ENCODE data around the gene LTBP4. TPM values are rescaled to one million over a fixed set of nuclear protein-coding genes. Genes with fewer than 3 reads are reported as not detected.

LTBP4 gene
- total RNA-seq, 1 donor from 2014 or later: 46.9 TPM

- no peak overlapping the region for H2AFZ ChIP-seq (ENCODE audit: low read depth, low read length)
- peaks cover 27% of the 10 kb centered on the region for H3K4me1 ChIP-seq (ENCODE audit: insufficient read depth, low read length)
- H3K9me3 ChIP-seq (ENCODE audit: insufficient read depth, low read depth, low read length): no peaks in the 10 kb centered on the region
- no peak overlapping the region for H3K4me2 ChIP-seq (ENCODE audit: low read length)
- Mint-ChIP-seq H3K27me3 (ENCODE audit: low read depth, unreplicated experiment) (no peaks in the 10 kb centered on the region), H3K9me3 (ENCODE audit: unreplicated experiment) (no peaks in the 10 kb centered on the region), H3K36me3 (ENCODE audit: low read depth, unreplicated experiment) (peaks cover 18% of the 10 kb centered on the region), H3K4me1 (ENCODE audit: low read depth, unreplicated experiment) (peaks cover 9% of the 10 kb centered on the region), H3K27ac (ENCODE audit: unreplicated experiment) (peak overlapping the region; percentile 58), H3K4me3 (ENCODE audit: unreplicated experiment) (no peak overlapping the region)
- no peak for FAIRE-seq
- H3K79me2 ChIP-seq (ENCODE audit: insufficient read depth, low read length): no peaks in the 10 kb centered on the region
- H3K36me3 ChIP-seq (ENCODE audit: insufficient read depth, low read length): peaks cover 4% of the 10 kb centered on the region
- no peak overlapping the region for H3K4me3 ChIP-seq (ENCODE audit: insufficient read depth, low read depth, low read length)
- H3K9ac ChIP-seq (ENCODE audit: low read length): no peak overlapping the region
- no peak for DNase-seq (ENCODE audit: low read depth)
- TF ChIP-seq, protein P1, sequence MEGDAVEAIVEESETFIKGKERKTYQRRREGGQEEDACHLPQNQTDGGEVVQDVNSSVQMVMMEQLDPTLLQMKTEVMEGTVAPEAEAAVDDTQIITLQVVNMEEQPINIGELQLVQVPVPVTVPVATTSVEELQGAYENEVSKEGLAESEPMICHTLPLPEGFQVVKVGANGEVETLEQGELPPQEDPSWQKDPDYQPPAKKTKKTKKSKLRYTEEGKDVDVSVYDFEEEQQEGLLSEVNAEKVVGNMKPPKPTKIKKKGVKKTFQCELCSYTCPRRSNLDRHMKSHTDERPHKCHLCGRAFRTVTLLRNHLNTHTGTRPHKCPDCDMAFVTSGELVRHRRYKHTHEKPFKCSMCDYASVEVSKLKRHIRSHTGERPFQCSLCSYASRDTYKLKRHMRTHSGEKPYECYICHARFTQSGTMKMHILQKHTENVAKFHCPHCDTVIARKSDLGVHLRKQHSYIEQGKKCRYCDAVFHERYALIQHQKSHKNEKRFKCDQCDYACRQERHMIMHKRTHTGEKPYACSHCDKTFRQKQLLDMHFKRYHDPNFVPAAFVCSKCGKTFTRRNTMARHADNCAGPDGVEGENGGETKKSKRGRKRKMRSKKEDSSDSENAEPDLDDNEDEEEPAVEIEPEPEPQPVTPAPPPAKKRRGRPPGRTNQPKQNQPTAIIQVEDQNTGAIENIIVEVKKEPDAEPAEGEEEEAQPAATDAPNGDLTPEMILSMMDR (IDR thresholded peaks at IDR 0.05; ENCODE audit: insufficient read depth, low read depth, low read length): no peak
- no peak for TF ChIP-seq EZH2 (IDR thresholded peaks at IDR 0.05; ENCODE audit: insufficient read depth, low read length)
- no peaks in the 10 kb centered on the region for H3K27me3 ChIP-seq (ENCODE audit: insufficient read depth, low read length)
- H4K20me1 ChIP-seq (ENCODE audit: insufficient read depth, low read length): no peaks in the 10 kb centered on the region
- H3K27ac ChIP-seq (ENCODE audit: low read depth, low read length): no peak overlapping the region
These were observed 25.7 kb downstream of the LTBP4 start for GRCh38 chr19:40626918-40627317.

- Histone ChIP-seq H3K36me3 (ENCODE audit: insufficient read depth, low read length) (peaks cover 4% of the 10 kb centered on the region), H2AFZ (ENCODE audit: low read depth, low read length) (no peak overlapping the region), H3K9ac (ENCODE audit: low read length) (no peak overlapping the region), H3K9me3 (ENCODE audit: insufficient read depth, low read depth, low read length) (no peaks in the 10 kb centered on the region), H3K4me1 (ENCODE audit: insufficient read depth, low read length) (peaks cover 24% of the 10 kb centered on the region), H3K79me2 (ENCODE audit: insufficient read depth, low read length) (no peaks in the 10 kb centered on the region), H4K20me1 (ENCODE audit: insufficient read depth, low read length) (no peaks in the 10 kb centered on the region), H3K4me2 (ENCODE audit: low read length) (no peak overlapping the region), H3K27me3 (ENCODE audit: insufficient read depth, low read length) (no peaks in the 10 kb centered on the region), H3K4me3 (ENCODE audit: insufficient read depth, low read depth, low read length) (no peak overlapping the region), H3K27ac (ENCODE audit: low read depth, low read length) (no peak overlapping the region)
- FAIRE-seq: no peak
- peak overlapping the region; percentile 58 for H3K27ac Mint-ChIP-seq (ENCODE audit: unreplicated experiment)
- TF ChIP-seq EZH2 (IDR thresholded peaks at IDR 0.05; ENCODE audit: insufficient read depth, low read length): no peak
- TF ChIP-seq, protein P1 (IDR thresholded peaks at IDR 0.05; ENCODE audit: insufficient read depth, low read depth, low read length): no peak
- H3K36me3 Mint-ChIP-seq (ENCODE audit: low read depth, unreplicated experiment): peaks cover 16% of the 10 kb centered on the region
- H3K4me3 Mint-ChIP-seq (ENCODE audit: unreplicated experiment): no peak overlapping the region
- peaks cover 9% of the 10 kb centered on the region for H3K4me1 Mint-ChIP-seq (ENCODE audit: low read depth, unreplicated experiment)
- no peaks in the 10 kb centered on the region for H3K27me3 Mint-ChIP-seq (ENCODE audit: low read depth, unreplicated experiment)
- no peaks in the 10 kb centered on the region for H3K9me3 Mint-ChIP-seq (ENCODE audit: unreplicated experiment)
- DNase-seq (ENCODE audit: low read depth): no peak
These were observed 26.5 kb downstream of the LTBP4 start for GRCh38 chr19:40627486-40628279.

DNA sequence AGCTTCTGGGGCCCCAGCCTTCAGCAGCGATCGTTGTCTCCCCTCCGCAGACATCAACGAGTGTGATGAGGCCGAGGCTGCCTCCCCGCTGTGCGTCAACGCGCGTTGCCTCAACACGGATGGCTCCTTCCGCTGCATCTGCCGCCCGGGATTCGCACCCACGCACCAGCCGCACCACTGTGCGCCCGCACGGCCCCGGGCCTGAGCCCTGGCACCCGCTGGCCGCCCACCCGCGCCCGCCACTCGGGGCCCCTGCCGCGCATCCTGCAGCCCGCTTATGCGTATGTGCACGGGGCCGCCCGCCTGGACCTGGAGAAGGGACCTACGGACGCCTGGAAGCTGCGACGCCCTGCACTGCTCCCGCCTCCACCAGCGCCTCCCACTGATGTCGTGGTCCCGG is 28.2 kb downstream of the LTBP4 start:
- Histone ChIP-seq H2AFZ (ENCODE audit: low read depth, low read length) (no peak overlapping the region), H3K9ac (ENCODE audit: low read length) (no peak overlapping the region), H3K9me3 (ENCODE audit: insufficient read depth, low read depth, low read length) (no peaks in the 10 kb centered on the region), H3K36me3 (ENCODE audit: insufficient read depth, low read length) (peaks cover 4% of the 10 kb centered on the region), H3K27me3 (ENCODE audit: insufficient read depth, low read length) (no peaks in the 10 kb centered on the region), H4K20me1 (ENCODE audit: insufficient read depth, low read length) (no peaks in the 10 kb centered on the region), H3K79me2 (ENCODE audit: insufficient read depth, low read length) (no peaks in the 10 kb centered on the region), H3K4me3 (ENCODE audit: insufficient read depth, low read depth, low read length) (no peak overlapping the region), H3K4me1 (ENCODE audit: insufficient read depth, low read length) (peaks cover 24% of the 10 kb centered on the region), H3K27ac (ENCODE audit: low read depth, low read length) (no peak overlapping the region), H3K4me2 (ENCODE audit: low read length) (no peak overlapping the region)
- Mint-ChIP-seq H3K27ac (ENCODE audit: unreplicated experiment) (no peak overlapping the region), H3K27me3 (ENCODE audit: low read depth, unreplicated experiment) (peaks cover 3% of the 10 kb centered on the region), H3K9me3 (ENCODE audit: unreplicated experiment) (no peaks in the 10 kb centered on the region), H3K4me1 (ENCODE audit: low read depth, unreplicated experiment) (peaks cover 7% of the 10 kb centered on the region), H3K4me3 (ENCODE audit: unreplicated experiment) (no peak overlapping the region), H3K36me3 (ENCODE audit: low read depth, unreplicated experiment) (peaks cover 16% of the 10 kb centered on the region)
- TF ChIP-seq, protein P1 (IDR thresholded peaks at IDR 0.05; ENCODE audit: insufficient read depth, low read depth, low read length): no peak
- no peak for TF ChIP-seq EZH2 (IDR thresholded peaks at IDR 0.05; ENCODE audit: insufficient read depth, low read length)
- no peak for FAIRE-seq
- DNase-seq (ENCODE audit: low read depth): no peak

Data from astrocyte (in vitro differentiated cells and primary cell).